MG63 (cell line): ENCODE results near the gene TM4SF5. TPM values are rescaled to one million over a fixed set of nuclear protein-coding genes. Genes with fewer than 3 reads are reported as not detected.

Experiments used
- total RNA-seq: library from RNA; depleted of rRNA; stranded (reverse); fragments of >200 nt; shearing (Covaris generic); gene quantifications from 2 replicates; pipeline ENCODE4 v1.2.3, GENCODE V29; 2014; ENCODE audit warnings: low replicate concordance; rRNA removed

The TM4SF5 gene
- total RNA-seq, 1 experiment from 2014 or later = not detected

Other genes with a start within 250 kb of the TM4SF5 start
- gene MYBBP1A, start 216.5 kb upstream of the TM4SF5 start, total RNA-seq = 34.0 and 63.2 TPM in 2 replicates
- gene GGT6, start 211.3 kb upstream of the TM4SF5 start, total RNA-seq = not detected in 2 replicates
- not detected in 2 replicates for gene SMTNL2, start 187.4 kb upstream of the TM4SF5 start, total RNA-seq
- not detected in 2 replicates for gene ALOX15, start 130.2 kb upstream of the TM4SF5 start, total RNA-seq
- 13.6 and 15.7 TPM in 2 replicates for gene PELP1, start 67.7 kb upstream of the TM4SF5 start, total RNA-seq
- gene ARRB2, start 61.3 kb upstream of the TM4SF5 start, total RNA-seq = 5.7 and 10.5 TPM in 2 replicates
- 13.2 and 19.4 TPM in 2 replicates for gene MED11, start 40.5 kb upstream of the TM4SF5 start, total RNA-seq
- 0.30 and 0.33 TPM in 2 replicates for gene ZMYND15, start 32.1 kb upstream of the TM4SF5 start, total RNA-seq
- 1.8 and 3.7 TPM in 2 replicates for gene CXCL16, start 32.0 kb upstream of the TM4SF5 start, total RNA-seq
- gene VMO1, start 14.5 kb downstream of the TM4SF5 start, total RNA-seq = not detected in 2 replicates
- not detected in 2 replicates for gene GLTPD2, start 17.1 kb downstream of the TM4SF5 start, total RNA-seq
- 149 and 177 TPM in 2 replicates for gene PSMB6, start 24.3 kb downstream of the TM4SF5 start, total RNA-seq
- gene PLD2, start 35.3 kb downstream of the TM4SF5 start, total RNA-seq = 3.7 and 5.8 TPM in 2 replicates
- gene MINK1, start 61.5 kb downstream of the TM4SF5 start, total RNA-seq = 15.1 and 19.1 TPM in 2 replicates
- 0.16 and 0.94 TPM in 2 replicates for gene C17orf107, start 127.7 kb downstream of the TM4SF5 start, total RNA-seq
- gene CHRNE, start 131.2 kb downstream of the TM4SF5 start, total RNA-seq = 0.07 TPM in 1 of 2 replicates, not detected in the other
- not detected in 2 replicates for gene GP1BA, start 160.4 kb downstream of the TM4SF5 start, total RNA-seq
- gene SLC25A11, start 168.2 kb downstream of the TM4SF5 start, total RNA-seq = 48.0 and 87.3 TPM in 2 replicates
- 20.4 and 29.9 TPM in 2 replicates for gene RNF167, start 168.4 kb downstream of the TM4SF5 start, total RNA-seq
- gene PFN1, start 176.6 kb downstream of the TM4SF5 start, total RNA-seq = 182 and 263 TPM in 2 replicates
- 1.3 TPM in 1 of 2 replicates, not detected in the other for gene ENO3, start 179.2 kb downstream of the TM4SF5 start, total RNA-seq
- 32.2 and 88.3 TPM in 2 replicates for gene SPAG7, start 195.9 kb downstream of the TM4SF5 start, total RNA-seq
- 1.9 and 5.6 TPM in 2 replicates for gene CAMTA2, start 215.8 kb downstream of the TM4SF5 start, total RNA-seq
- not detected in 2 replicates for gene INCA1, start 225.6 kb downstream of the TM4SF5 start, total RNA-seq
- 19.1 and 58.1 TPM in 2 replicates for gene KIF1C, start 226.1 kb downstream of the TM4SF5 start, total RNA-seq